ENCODE data around the gene DNPEP.

The DNPEP gene
- long read RNA-seq, transcript DNPEP-217 (15 exons, 2,408 nt): minor isoform, 37 of 161 reads
- long read RNA-seq, transcript DNPEP-201 (15 exons, 2,425 nt): major isoform, 57 of 161 reads
- long read RNA-seq, partial matches to known transcripts: 22 of 161 reads
- long read RNA-seq, other reads (novel, unspliced or antisense): 39 of 161 reads

DNA sequence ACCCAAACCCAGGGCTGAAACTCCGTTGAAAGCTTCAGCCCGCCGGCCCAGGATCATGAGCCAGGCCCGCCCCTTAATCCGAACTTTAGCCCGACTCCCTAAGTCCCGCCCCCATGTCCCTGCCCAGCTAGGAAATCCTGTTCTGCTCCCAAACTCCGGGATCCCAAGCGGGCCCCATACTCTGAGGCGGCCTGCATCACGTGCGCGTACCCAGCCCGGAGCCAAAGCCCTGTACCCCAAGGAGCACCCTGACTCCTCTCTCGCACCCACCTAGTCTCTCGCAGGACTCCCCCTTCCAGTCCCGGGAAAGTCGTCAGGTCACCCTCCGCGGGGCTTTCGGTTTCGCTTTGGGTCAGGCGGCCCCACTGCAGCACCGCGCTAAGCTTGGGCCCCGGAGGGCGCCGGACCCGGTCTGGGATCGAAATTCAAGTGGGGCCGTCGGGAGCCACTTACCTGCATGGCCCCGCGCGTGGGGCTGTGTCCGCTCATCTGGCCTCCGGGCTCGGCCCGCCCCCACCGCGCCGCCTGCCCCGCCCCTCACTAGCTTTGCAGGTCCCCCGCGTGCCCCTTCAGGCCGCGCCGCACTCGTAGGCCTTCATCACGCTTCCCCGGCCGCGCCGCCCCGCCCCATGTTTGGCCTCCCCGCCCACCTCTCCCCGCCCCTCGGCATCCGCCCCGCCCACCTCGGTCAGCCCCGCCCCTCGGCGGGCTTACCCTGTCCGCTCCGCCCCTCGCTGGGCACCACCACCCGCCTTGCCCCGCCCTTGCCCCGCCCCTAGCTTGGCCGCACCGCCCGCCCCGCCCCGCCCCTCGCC, at the start of gene DNPEP:
Gene DNPEP (minus strand): TSS at position 607 of the 815 bp plus-strand sequence. CDS start 118 bp downstream, at position 489.
- Histone ChIP-seq H3K27ac (replicated peaks) (peak within 1 kb of the TSS; percentile 85), H3K4me3 (replicated peaks; ENCODE audit: insufficient read depth, low read length) (peak within 1 kb of the TSS; percentile 80), H3K27me3 (ENCODE audit: insufficient read depth, poor library complexity, severe bottlenecking) (no peaks in the 10 kb centered on the region)
- peak; percentile 81 to 89 for DNase-seq (ENCODE audit: low read depth in 1 of 2, low spot score in 1 of 2)
- TF ChIP-seq POLR2AphosphoS5 (IDR thresholded peaks at IDR 0.05; ENCODE audit: low read depth) (no peak), CTCF (IDR thresholded peaks at IDR 0.05; ENCODE audit: insufficient read depth, low read length) (no peak), REST (IDR thresholded peaks at IDR 0.05; ENCODE audit: insufficient replicate concordance, low read depth) (no peak), GABPA (IDR thresholded peaks at IDR 0.05; ENCODE audit: low read depth) (no peak), SPI1 (IDR thresholded peaks at IDR 0.05; ENCODE audit: borderline replicate concordance, low read depth) (no peak)

DNA sequence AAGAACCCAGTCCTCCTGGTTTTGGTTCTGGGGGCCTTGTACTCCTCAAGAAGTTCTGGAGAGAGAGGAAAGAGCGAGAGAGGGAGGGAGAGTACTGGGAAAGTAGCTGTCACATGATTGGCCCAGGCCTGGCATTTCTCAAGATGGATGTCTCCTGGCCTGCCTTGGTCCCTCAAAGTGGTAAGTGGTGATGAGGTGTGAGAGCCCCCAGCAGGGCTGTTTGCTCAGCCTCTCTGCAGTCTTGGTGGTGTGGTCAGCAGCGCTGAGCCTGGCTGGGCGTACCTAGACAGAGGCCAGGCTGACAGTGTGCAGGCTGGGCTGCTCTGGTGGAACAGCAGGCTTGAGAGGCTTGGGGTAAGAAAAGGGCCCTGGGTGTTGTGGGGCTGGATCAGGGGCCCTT, 49.4 kb upstream of the DNPEP start:
- Histone ChIP-seq H3K27ac (replicated peaks) (no peak overlapping the region), H3K27me3 (ENCODE audit: insufficient read depth, poor library complexity, severe bottlenecking) (peaks cover 40% of the 10 kb centered on the region), H3K4me3 (replicated peaks; ENCODE audit: insufficient read depth, low read length) (no peak overlapping the region)
- TF ChIP-seq CTCF (IDR thresholded peaks at IDR 0.05; ENCODE audit: insufficient read depth, low read length) (no peak), POLR2AphosphoS5 (IDR thresholded peaks at IDR 0.05; ENCODE audit: low read depth) (no peak), SPI1 (IDR thresholded peaks at IDR 0.05; ENCODE audit: borderline replicate concordance, low read depth) (no peak), REST (IDR thresholded peaks at IDR 0.05; ENCODE audit: insufficient replicate concordance, low read depth) (no peak), GABPA (IDR thresholded peaks at IDR 0.05; ENCODE audit: low read depth) (no peak)
- no peak for DNase-seq (ENCODE audit: low read depth in 1 of 2, low spot score in 1 of 2)

DNA sequence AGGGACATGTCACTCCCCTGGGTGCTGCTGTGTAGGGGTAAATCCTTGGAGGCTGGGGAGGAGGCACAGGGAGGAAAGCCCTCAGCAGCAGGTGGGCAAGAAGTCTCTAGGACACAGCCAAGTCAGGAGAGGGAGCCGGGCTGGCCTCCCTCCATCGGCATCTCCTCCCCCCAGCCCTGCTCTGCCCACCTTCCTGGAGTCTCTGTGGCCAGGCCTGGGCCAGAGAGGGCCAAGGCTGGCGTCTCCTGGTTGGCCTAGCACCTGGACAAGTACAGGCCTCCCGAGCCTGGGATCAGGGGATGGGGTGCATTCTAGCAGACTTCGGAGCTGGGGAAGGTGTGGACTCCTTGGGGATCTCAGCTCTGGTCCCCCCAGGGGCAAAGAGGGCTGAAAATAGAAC, 48.8 kb upstream of the DNPEP start:
- TF ChIP-seq GABPA (IDR thresholded peaks at IDR 0.05; ENCODE audit: low read depth) (no peak), SPI1 (IDR thresholded peaks at IDR 0.05; ENCODE audit: borderline replicate concordance, low read depth) (no peak), POLR2AphosphoS5 (IDR thresholded peaks at IDR 0.05; ENCODE audit: low read depth) (no peak), CTCF (IDR thresholded peaks at IDR 0.05; ENCODE audit: insufficient read depth, low read length) (no peak), REST (IDR thresholded peaks at IDR 0.05; ENCODE audit: insufficient replicate concordance, low read depth) (no peak)
- no peak overlapping the region for H3K27ac ChIP-seq (replicated peaks)
- H3K4me3 ChIP-seq (replicated peaks; ENCODE audit: insufficient read depth, low read length): no peak overlapping the region
- H3K27me3 ChIP-seq (ENCODE audit: insufficient read depth, poor library complexity, severe bottlenecking): peaks cover 39% of the 10 kb centered on the region
- no peak for DNase-seq (ENCODE audit: low read depth in 1 of 2, low spot score in 1 of 2)

All from HL-60 (cell line).